ENCODE measurements around the gene F8.
"Not testable (repeated sequence)": the region's sequence is repeated elsewhere in the genome, so short reads cannot be mapped to it uniquely, and the experiment has no call there.

DNA sequence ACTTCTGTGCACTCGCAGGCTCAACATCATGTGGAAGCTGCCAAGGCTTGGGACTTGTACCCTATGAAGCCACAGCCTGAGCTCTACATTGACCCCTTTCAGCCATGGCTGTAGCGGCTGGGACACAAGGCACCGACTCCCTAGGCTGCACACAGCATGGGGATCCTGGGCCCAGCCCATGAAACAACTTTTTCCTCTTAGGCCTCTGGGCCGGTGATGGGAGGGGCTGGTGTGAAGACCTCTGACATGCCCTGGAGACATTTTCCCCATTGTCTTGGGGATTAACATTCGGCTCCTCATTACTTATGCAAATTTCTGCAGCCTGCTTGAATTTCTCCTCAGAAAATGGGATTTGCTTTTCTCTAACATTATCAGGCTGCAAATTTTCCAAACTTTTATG, 97.8 kb downstream of the F8 start:
- TF ChIP-seq, protein P1, sequence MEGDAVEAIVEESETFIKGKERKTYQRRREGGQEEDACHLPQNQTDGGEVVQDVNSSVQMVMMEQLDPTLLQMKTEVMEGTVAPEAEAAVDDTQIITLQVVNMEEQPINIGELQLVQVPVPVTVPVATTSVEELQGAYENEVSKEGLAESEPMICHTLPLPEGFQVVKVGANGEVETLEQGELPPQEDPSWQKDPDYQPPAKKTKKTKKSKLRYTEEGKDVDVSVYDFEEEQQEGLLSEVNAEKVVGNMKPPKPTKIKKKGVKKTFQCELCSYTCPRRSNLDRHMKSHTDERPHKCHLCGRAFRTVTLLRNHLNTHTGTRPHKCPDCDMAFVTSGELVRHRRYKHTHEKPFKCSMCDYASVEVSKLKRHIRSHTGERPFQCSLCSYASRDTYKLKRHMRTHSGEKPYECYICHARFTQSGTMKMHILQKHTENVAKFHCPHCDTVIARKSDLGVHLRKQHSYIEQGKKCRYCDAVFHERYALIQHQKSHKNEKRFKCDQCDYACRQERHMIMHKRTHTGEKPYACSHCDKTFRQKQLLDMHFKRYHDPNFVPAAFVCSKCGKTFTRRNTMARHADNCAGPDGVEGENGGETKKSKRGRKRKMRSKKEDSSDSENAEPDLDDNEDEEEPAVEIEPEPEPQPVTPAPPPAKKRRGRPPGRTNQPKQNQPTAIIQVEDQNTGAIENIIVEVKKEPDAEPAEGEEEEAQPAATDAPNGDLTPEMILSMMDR (IDR thresholded peaks at IDR 0.05): not testable (repeated sequence)
- TF ChIP-seq POLR2A, EP300 (IDR thresholded peaks at IDR 0.05): not testable (repeated sequence)
